CD4-positive, alpha-beta T cell treated with Interleukin-2 at 100 ng/mL for 4 hours (primary cell): ENCODE data around the gene SFRP2.

Experiments
- DNase-seq: peaks from one replicate; pipeline ENCODE4 v3.0.0-alpha.2; 2020; ENCODE audit warnings: low spot score

The SFRP2 gene

DNA sequence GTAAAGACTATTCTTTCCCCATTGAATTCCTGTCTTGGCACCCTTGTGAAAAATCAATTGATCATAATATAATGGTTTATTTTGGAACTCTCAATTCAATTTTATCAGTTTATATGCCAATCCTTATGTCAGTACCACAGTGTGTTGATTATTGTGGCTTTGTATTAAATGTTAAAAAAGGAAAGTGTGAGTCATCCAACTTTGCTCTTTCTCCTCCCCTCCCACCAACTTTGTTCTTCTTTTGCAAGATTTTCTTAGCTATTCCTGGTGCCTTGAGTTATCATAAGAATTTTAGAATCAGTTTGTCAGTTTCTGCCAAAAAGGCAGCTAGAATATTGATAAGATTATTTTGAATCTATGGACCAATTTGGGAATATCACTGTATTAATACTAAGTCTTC lies 17.8 kb downstream of the SFRP2 start:
- DNase-seq: no peak

GRCh38 chr4:153766758-153767157 lies 22.1 kb downstream of the SFRP2 start:
- no peak for DNase-seq

DNA sequence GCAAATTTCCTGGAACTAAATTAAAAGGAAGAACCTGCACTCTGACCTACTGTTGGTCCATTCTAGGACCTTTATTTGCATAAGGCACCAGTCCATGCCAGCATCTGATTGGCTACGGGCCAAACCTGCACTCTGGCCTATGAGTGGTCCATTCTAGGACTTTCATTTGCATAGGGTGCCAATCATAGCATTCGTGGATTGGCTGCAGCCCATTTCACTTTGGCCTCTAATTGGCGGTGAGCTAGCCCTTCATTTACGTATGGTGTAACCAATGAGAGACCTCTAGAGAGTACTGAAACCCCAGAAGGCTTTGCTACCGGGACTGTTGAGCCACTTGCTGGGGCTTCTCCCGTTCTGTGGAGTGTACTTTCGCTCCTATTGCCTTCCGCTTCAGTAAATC lies 23.0 kb downstream of the SFRP2 start:
- no peak for DNase-seq

DNA sequence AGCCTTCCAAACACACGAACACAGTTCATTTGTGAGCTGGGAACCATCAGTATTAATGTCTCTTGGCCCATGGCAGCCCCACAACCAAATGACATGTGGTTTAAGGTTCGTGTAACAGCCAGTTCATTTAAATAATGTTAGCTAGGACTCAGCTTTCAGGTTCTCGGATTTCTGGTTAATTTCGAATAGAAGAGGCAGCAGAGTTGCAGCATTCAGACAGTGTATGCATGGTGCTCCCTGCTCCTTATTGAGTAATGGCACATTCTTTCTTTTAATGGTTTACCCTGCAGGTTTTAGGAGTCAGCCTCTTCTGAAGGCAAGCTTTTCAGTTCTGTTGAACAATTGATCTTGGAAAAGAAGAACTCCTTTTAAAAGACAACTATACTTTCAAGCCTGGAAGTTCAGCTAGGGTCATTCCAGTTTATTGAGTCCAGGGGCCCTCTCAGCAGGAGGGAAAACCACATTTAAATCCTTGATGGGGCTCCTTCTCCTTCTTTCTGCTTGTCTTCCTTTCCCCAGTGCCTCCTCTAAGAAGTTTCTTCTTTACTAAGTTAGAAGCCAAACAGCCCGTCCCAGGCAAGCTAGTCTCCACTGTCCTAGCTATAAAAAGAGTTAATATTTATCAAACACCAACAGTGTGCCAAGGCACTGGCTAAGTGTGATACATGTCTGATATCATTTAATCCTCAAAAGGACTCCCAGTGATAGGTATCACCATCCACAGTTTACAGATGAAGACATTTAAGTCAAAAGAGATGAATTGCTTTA lies 24.1 kb downstream of the SFRP2 start:
- no peak for DNase-seq

DNA sequence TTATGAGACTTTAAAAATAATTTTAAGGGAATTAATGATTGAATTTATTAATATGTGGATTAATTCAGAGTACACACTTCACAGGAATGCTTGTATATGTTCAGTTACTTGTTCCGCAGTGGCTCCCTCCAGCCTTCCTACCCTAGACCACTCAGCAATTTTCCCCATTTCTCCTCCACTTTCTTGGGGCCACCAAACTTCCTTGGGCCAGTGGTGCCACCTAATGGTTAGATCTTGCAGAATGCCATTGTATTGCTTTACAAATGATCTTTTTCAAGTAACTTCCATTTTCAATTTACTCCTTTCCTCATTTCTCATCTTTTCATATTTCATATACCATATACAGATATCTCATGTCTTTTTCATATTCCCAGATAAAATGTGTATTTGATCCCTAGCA lies 25.5 kb downstream of the SFRP2 start:
- no peak for DNase-seq

DNA sequence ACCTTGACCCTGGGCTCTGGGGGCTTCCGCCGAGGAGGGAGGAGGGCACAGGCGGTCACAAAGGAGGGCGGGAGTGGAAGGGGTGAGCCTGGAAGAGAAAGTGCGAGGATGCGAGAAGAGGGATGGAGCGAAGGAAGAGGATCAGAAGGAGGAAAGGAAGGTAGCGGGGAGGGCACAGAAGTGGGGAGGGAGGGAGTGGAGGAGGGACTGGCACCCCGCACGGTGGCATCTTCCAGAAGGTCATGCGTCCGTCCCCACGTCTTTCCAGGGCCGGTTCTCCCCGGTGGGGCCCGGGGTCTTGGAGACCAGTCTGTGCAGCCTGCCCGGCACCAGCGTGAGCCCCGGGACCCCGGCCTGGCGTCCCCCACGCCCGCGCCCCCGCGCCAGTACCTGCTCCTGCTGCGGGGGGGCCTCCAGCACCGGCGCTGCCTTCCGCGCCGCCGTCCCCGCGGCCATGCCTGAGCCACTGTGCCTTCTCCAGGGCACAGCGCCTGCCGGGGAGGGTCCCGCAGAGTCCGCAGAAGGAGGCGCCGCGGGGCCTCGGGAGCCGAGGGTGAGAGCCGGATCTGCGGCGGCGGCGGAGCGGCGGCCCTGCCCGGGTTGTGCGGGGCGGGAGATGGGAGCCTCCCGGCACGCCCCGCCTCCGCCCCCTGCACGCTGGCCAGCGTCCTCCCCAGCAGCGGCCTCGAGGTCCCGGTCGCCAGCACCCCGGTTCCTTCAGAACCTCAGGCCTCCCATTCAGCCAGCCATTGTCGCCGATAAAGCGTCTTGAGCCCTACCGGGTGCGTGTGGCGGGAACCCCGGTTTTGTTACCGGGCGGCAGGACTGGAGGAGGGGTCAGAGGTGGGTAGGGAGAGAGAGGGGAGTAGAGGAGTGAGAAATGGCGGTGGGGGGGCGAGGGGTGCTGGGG lies 29.2 kb downstream of the SFRP2 start, which contains the start of gene RNF175:
Gene RNF175 (minus strand): TSS at position 618 of the 910 bp plus-strand sequence. CDS start 162 bp downstream, at position 456.
- no peak for DNase-seq

DNA sequence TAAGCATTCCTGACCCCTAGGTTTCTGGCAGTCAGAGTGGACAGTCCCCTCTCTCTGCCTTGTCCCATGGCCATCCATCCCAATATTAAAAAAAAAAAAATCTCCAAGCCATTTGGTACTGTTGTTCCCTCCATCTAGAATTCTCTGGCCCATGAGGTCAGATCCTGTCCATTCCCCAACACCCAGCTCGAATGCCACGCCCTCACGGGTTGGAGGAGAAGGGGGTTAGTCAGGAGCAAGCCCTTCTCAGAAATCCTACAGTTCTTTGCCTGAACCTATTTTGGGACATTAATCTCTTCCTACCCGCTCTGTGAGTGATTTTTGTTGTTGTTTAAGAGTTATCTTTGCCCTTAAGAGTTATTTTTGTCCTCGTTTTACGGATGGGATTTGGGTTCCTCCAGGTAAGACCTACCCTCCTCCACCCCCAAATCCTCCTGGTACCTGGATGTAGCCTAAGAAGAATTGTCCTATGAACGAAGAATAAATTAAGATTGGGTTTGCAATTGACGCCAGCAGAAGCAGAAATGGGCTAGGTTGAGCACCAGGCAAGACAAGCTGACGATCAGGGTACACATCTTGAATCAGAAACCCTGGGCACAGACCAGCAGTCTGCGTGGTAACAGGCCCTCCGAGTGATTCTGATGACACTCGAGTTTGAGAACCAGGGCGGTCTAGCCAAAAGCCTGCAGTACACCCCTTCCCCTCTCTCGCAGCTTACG lies 30.0 kb downstream of the SFRP2 start:
- no peak for DNase-seq

DNA sequence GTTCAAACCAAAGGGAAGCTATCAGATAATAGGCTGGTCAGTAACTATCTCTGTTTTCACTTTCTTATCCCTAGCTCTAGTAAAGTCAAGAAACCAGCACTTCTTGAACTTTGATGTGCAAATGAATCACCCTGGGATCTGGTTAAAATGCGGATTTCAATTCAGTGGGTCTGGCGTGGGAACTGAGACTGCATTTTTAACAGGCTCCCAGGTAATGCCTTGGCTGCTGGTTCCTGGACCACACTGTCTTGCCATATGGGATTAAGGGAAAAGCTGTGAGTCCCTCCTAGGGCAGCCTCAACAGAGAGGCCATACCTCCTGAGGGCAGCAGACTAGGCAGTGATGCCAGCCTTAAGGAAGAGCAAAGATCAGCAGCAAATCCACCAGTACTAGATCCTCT lies 30.7 kb downstream of the SFRP2 start:
- DNase-seq: no peak

DNA sequence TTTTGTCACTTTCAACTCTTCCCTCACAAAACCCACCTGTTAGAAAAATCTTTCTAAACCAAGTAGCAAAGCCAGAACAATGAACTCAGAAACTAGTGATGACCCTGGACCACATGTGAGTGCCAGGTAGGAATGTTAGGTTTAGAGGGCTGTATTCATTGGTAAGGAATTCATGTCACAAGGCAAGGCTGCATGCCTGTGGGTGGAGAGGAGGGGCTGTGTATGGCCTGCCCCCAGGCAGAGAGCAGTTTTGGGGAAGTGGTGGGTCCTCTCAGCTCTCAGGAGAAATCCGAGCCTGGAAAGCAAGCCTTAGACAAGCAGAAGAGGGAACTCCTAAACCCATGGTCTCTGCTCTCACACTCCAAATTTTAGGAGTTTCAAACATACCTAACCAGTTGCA lies 31.5 kb downstream of the SFRP2 start:
- no peak for DNase-seq

DNA sequence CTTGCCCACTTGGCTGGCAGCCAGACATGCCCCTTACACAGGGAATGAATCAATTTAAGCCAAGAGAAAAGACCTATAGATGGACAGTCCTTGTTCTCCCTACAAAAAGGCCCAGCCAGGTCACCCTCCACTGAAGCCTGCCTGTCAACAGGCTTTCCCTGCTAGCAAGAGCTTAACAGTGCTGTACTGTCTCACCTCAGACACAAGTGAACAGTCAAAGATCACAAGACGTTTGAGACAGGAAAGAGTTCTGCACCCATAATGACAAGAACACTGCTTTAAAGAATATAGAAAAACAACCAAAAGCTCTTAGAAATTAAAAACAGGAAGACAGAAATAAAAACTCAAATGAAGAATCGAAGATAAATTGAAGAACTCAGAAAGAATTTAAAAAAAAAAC lies 33.7 kb downstream of the SFRP2 start:
- no peak for DNase-seq

DNA sequence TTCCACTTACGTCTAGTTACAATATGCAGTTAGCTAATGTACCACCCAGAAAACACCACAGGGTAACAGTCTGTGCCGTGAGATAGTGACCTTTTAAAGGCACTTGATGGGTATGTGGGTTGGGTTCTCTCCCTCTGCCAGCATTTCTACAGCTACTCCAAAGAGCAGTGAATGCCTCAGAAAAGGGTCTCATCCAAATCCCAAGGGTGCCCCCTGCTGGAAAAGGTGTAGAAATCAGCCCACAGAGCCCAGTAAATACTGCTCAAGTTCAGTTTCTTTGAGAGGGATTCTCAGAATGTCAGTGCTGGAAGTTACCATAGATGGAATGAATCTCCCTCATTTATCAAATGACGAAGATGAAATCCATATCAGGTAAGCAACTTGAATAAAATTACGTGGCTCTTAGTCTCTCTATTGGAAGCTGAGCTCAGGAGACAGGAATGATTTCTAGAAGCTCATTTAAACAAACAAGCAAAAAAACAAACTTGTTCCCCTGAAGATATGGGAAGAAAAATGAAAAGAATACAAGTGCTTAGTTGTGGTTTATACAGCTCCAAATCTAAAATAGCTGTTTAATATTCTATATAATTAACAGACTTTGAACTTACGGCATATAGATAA lies 38.6 kb downstream of the SFRP2 start:
- peak; percentile 61 for DNase-seq

DNA sequence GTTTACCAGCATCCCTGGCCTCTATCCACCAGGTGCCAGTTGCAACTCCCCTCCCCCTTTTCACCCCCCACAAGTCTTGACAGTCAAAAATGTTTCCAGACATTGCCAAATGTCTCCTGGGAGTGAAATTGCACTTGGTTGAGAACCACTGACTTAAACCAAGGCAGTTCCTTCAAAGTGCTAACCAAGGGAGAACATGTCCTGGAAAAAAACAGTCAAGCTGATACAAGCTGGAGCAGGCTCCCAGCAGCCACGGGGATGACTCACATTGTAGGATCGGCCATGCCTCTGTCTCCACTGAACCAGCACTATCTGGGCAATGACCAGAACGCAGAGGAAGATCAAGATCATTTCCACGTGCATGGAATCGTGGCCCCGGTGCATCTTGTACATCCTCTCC lies 40.5 kb downstream of the SFRP2 start:
- no peak for DNase-seq

DNA sequence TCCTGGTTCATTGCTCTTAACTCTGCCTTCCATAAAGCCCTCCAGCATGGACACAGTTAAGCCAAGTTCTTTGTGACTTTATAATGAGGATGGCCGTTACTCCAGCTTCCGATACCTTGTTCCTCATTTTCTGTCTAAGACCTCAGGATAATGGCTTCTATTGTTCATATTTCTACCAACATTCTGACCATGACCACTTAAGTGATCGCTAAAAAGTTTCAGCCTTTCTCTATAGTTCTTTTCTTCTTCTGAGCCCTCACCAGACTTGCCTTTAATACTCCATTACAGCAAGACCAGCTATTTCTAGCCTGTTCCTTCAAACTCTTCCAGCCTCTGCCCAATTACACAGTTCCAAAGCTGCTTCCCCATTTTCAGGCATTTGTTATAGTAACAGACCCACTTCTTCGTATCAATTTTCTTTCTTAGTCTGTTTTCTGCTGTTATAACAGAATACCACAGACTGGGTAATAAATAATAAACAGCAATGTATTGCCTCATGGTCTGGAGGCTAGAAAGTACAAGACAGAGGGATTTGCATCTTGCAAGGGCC lies 41.4 kb downstream of the SFRP2 start:
- DNase-seq: no peak

DNA sequence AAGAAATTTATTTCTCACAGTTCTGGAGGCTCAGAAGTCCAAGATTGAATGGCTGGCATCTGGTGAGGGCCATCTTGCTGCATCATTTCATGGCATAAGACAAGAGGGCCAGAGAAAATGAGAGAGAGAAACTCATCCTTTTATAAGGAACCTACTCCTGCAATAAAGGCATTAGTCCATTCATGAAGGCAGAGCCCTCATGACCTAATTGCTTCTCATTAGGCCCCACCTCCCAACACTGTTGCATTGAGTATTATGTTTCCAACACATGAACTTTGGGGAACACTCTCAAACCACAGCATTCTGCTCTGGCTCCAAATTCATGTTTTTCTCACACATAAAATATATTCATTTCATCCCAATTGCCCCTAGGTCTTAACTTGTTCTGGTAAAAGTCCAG lies 43.2 kb downstream of the SFRP2 start:
- no peak for DNase-seq

GRCh38 chr4:153741541-153741940 lies 47.3 kb downstream of the SFRP2 start:
- DNase-seq: no peak

- no peak for DNase-seq
Observed at GRCh38 chr4:153735906-153736461, 52.9 kb downstream of the SFRP2 start.

GRCh38 chr4:153733751-153734448 lies 55.0 kb downstream of the SFRP2 start:
- no peak for DNase-seq

DNA sequence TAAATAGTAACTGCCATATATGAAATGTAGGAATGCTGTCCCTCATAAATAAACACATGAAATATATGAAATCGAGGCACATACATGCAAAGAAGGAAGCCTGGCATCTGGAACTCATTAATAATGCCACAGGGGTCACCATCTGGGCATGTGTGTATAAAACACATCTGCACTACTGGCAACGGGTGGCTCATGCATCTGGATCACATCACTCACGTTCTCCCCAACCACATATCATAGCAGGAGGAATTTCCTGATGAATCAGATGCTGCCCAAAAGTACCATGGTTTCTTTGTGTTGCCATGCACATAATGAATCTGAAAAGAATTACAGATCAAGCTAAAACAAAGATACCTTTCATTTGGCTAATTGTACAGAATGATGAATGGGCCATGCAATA lies 57.6 kb downstream of the SFRP2 start:
- DNase-seq: no peak
